ENCODE data around the gene OR8B4. TPM values are rescaled to one million over a fixed set of nuclear protein-coding genes. Genes with fewer than 3 reads are reported as not detected.

Gene OR8B4
- total RNA-seq, result not detected in 2 replicates

GRCh38 chr11:124424384-124424921 lies at the start of gene OR8B4:
Gene OR8B4, minus strand, starts transcription at chr11:124424871. Its CDS starts 0 bp downstream, at chr11:124424871.

GRCh38 chr11:124445646-124446150 lies 21.0 kb upstream of the OR8B4 start, which contains the start of gene OR8B8:
Gene OR8B8, minus strand, starts transcription at chr11:124445696. Its CDS starts 4,611 bp downstream, at chr11:124441085.

DNA sequence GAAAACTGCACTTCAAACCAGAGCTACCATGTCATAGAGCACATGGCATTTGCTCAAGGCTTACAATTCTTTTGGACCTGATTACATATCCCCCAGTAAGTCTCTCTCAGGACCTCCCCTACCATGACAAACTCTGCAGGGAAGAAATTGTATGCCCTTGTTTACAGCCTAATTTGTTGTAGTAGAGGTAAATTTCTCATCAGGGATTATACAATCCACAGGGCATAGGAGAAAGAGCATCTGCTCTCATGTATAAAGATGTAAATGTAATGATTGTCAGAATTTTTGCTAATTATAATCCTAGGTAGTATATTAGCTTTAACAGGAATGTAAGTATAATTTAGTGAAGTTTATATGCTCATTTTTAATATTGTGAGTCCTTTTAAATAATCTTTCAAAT lies 25.7 kb downstream of the OR8B4 start, which contains the start of gene OR8B3:
Gene OR8B3, minus strand, starts transcription at position 101 of the 400 bp plus-strand sequence. CDS start 1,673 bp downstream, outside the sequence.

GRCh38 chr11:124384399-124384798 lies 40.3 kb downstream of the OR8B4 start, which contains the start of gene OR8B2:
Gene OR8B2, minus strand, starts transcription at chr11:124384499. Its CDS starts 1,156 bp downstream, at chr11:124383343.

Other genes starting within 250 kb of the OR8B4 start
- gene OR10D3, start 241.5 kb downstream of the OR8B4 start, total RNA-seq, result not detected in 2 replicates
- gene OR8G1, start 183.8 kb downstream of the OR8B4 start, total RNA-seq, result not detected in 2 replicates
- not detected in 2 replicates for gene OR8G5, start 168.5 kb downstream of the OR8B4 start, total RNA-seq
- not detected in 2 replicates for gene OR8D1, start 110.9 kb downstream of the OR8B4 start, total RNA-seq
- gene OR8D2, start 104.7 kb downstream of the OR8B4 start, total RNA-seq, result not detected in 2 replicates
- not detected in 2 replicates for gene OR8B2, start 40.4 kb downstream of the OR8B4 start, total RNA-seq
- not detected in 2 replicates for gene OR8B3, start 25.8 kb downstream of the OR8B4 start, total RNA-seq
- not detected in 2 replicates for gene OR8B8, start 20.8 kb upstream of the OR8B4 start, total RNA-seq
- gene OR8B12, start 118.8 kb upstream of the OR8B4 start, total RNA-seq, result not detected in 2 replicates
- gene OR8A1, start 145.1 kb upstream of the OR8B4 start, total RNA-seq, result not detected in 2 replicates
- gene PANX3, start 186.6 kb upstream of the OR8B4 start, total RNA-seq, result not detected in 2 replicates
- 17.6 and 18.3 TPM in 2 replicates for gene TBRG1, start 198.0 kb upstream of the OR8B4 start, total RNA-seq
- gene SIAE, start 248.9 kb upstream of the OR8B4 start, total RNA-seq, result 12.9 and 14.7 TPM in 2 replicates
- 7.5 and 8.6 TPM in 2 replicates for gene SPA17, start 249.0 kb upstream of the OR8B4 start, total RNA-seq

All from vein endothelial cell (primary cell).